CD4-positive, alpha-beta T cell treated with Interleukin-15 for 4 hours (primary cell): ENCODE data around the gene ACVR1B.
A peak's percentile ranks its signal among the peaks of the same experiment; 100 is the strongest.

ENCODE experiments used
- DNase-seq: peaks from one replicate; pipeline ENCODE4 v3.0.0-alpha.2; 2020; ENCODE audit warnings: low spot score

ACVR1B gene

DNA sequence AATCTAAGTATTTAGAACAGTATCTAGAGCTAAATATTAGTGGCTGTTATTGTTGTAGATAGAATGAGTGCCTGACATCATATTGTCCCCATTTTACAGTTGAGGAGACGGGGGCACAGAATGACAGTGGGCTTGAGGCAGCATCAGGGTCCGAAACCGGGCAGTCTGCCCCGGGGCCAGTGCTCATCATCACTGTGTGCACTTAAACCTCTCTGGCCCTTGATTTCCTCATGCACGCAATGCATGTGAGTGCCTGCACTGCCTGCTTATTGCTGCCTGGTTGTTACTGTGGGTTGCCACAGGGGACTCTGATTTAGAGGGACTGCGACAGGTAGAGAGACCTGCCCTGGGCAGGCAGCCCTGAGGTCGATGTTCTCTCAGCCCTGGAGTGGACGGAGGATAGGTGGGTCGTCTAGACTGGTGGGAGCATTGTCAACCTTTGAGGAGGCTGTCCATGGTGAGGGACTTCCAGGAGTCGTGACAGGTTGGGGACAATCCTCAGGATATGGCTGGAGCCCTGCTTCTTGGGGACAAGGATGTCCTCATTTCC is 34.4 kb upstream of the ACVR1B start:
- no peak for DNase-seq

DNA sequence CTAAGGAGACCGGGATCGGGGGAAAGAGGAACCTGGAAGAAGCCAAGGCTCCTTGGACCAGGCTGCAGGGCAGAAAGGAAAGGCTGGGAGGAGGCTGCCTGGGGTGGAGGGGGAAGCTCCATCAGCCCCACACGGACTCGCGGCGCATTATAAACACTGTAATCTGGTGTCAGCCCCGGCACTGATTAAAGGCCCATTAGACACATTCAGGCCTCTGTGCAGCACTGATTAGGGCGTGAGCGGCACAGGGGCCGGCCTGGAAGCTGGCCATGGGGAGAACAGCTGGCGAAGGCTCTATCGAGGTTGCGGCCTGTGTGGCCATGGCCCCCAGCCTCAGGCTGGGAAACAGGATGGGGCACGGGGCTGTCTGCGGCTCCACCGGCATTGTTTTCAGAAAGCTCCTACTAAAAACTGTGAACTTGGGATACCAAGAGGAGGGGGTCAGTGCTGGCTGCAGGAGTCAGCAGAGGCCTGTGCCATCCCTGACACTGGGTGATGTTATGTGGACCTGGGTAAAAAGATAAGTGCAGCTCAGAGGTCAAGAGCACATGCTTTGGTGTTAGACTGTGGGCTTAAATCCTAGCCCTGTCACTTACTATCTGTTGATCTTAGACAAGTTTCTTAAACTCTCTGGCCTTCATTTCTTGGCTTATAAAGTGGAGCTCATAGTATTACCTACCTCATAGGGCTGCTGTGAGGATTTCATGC is 33.6 kb upstream of the ACVR1B start:
- DNase-seq = no peak

DNA sequence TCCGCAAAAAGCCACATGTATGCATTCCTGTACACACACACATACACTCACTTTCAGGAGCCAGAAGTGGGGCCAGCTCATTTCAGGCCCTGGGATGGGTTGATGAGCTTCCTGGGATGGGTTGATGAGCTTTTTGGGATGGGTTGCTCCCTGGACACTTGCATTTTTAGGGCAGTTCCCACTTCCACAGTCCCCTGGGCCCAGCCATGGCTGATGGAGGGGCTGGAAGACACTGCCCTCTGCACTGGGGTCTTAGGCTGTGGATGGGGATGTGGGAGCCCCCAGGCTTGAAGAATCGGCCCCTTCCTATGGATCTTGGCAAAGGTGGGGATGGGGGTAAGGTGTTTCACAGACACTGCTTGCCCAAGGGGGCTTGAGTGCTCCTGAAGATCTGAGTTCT is 31.5 kb upstream of the ACVR1B start:
- DNase-seq = no peak

DNA sequence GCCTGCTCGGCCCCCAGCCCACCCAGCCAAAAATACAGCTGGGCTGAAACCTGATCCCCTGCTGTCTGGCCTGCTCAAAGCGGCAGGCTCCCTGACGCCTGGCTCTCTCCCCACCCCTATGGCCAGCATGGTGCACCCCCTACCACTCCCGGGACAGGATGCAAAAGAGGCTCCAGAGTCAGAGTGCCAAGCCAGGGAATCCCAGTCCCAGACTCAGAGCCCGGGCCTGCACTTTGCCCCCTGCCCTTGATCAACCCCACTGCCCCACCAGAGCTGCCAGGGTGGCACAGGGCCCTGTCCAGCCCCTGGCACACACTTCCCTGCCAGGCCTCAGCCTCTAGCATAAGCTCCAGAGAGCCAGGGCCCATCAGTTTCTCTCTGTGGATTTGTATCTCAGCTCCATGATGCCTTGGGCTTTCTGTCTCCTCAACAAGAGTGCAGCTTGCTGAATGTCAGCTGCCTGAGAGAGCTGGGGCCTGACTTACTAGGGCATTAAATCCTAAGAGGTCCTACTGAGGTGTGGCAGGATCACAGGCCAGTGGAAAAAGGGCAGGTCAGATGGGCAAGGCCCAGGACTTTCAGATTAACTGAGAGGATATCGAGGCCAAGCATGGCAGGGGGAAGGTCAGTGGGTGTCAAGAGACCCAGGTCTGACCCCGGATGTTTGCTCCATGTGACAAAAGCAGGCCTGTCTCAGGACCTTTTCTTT is 30.3 kb upstream of the ACVR1B start:
- no peak for DNase-seq

DNA sequence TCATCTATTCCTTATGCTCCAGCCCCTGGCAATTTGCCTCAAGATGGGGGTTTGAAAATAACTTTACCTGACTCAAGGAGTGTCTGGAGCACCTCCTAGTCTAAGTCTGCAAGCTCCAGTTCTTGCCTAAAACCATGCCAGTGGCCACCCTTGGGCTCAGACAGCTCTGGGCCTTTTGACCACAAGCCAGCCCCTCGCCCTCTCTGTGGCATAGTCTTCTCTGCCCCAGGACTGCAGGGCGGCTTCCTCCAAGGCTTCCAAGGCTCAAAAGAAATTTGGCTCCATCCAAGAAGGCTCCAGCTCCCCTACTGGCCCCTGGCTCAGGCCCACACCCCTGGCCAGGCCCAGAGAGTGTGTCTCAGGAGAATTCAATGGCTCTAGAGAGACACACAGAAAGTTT is 29.4 kb upstream of the ACVR1B start:
- DNase-seq = no peak

DNA sequence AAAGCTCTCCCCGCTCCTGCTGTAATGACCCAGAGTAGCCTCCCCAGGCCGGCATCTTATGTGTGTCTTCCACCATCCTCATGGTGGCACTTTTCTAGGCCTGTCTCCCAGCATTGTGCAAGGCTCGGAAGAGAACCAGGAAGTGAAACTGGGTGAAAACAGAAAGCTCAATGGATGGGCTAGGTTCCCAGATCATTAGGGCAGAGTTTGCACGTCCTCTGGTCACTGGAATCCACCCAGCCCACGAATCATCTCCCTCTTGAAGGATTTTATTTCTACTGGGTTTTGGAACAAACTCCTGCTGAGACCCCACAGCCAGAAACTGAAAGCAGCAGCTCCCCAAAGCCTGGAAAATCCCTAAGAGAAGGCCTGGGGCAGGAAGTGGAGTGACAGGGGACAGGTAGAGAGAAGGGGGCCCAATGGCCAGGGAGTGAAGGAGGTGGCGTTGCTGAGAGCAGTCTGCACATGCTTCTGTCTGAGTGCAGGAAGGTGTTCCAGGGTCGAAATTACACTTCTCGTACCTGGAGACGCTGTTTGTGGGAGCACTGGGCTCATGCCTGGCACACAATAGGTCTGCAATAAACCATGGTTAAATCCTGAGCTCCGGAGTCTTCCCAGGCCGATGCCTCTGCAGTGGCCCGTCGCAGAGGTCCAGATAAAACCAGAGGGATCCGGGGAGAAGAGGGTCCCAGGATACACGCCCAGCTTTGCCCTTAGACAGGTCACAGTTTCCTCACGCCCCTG is 28.6 kb upstream of the ACVR1B start:
- DNase-seq = no peak

DNA sequence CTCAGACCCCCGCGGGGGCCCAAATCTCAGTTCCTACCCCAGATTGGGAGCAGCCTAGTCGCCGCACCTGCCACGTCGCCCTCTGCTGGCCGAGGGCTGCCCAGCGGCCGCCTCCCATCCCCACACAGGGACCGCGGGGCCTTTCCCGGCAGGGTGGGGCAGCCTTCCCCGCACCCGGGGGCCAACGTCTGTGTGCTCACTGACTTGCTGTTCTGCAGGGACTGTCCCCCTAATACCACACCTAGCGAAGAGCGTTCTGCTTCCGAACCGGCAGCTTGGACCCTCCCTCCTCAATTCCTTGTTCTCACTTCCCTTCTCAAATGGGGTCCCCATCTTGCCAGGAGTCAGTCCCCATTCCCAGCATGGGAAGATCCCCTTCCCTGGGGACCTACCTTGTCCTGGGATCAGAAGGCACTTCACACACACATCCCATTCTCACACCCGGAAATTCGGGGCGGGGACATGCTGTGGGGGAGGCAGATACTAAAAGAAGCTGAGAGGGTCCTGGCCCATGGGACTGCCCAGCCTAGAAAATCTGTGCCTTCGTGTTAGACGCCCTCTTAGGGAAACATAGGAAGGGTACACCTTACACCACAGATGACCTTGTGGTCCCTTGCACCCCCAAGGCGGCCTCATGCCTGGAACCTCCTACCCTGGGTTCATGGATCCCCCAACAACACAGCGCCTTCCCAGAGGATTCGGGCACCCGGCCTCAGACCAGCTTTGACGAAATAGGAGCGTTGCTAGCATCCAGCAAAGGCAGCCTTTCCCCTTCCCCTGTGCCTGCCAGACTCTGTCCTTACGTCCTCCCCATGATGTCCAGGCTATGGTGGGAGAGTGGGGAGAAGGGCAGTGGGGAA is 27.8 kb upstream of the ACVR1B start:
- peak; percentile 45 for DNase-seq

DNA sequence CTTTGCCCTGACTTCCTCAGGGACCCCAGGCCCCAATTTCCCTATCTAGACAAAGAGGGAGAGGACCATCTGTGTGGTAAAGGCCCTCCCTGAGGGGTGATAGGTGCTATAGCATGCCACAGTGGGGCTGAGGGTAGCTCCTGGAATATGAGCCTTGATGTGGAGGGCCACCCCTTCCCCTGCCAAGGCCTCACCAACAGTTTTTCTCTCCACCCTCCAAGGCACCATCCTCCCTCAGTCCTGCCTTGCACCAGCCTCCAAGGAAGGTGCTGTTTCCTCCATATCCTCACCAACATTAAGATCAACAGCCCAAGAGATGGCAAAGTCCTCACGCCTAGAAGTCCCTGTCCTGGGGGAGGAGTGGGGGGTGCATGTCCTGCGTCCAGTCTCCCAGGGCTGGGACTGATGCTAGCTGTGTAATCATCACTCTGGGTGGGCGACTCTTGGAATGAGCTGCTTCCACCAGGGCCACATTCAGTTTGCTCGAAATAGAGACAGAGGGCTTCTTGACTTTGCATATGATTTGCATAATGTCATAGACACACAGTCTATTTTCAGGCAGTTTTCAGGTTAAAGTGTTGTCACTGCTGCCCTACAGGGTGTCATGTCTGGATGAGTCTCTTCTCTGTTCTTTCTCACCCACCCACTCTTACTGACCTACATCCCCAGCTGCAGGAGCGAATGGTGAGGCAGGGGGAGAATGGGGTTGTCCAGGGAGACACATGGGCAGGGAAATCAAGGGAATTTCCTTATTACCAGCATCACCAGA is 26.8 kb upstream of the ACVR1B start:
- no peak for DNase-seq

DNA sequence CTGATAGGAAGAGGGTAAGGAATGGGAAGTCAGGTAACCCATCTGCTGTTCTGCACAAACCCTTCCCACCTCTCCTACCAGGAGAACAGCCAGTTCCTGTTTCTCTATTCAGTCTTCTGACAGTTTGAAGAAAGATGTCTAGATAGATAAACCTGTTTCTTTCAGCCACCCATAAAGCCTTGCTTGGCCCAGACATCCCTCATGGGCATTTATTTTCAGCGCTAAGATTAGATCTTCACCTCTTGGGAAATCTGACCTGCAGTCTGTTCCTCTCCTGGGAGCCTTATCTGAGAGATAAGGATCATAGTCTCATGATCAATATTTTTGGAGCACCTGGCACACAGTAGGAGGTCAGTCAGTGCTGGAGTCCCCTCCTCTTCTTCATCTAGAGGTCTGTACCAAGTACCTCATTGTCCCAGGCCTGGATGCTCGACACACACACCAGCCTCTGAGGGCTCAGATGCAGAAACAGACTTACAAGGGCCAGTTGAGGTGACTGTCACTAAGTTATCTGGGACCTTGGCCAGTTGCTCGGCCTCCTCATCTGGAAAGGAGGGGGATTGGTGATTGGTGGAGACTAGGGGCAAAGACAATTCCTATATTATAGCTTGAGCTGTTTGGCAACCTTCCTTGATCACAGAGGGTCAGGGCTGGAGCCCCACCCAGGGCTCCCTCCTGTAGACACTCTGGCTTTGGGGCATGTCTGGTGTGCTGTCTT is 26.0 kb upstream of the ACVR1B start:
- no peak for DNase-seq

DNA sequence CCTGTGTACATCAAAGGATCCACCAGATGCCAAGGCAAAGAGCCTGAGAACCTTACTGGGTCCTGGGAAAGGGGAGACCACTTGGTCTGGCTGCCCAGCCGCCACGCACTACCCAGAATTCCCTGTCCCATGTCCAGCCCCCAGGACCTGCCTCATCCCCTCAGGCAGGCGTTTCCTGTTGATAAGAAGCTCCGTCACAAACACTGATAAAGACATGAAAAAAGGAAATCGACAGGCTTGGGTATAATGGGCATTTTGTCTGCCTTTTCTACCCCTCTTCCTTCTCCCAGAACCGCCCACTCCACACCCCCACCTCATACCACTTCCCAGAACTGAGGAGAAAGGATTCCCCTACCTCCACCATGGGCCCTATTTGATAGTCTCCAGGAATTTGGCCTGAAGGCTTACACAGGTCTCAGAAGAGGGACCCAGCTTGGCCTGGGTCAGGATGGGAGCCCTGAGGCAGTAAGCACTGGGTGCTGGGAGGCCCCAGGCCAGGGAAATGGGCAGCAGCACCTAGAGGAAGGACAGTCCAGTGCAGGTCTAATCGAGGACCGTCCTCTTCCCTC is 25.4 kb upstream of the ACVR1B start:
- DNase-seq = no peak

DNA sequence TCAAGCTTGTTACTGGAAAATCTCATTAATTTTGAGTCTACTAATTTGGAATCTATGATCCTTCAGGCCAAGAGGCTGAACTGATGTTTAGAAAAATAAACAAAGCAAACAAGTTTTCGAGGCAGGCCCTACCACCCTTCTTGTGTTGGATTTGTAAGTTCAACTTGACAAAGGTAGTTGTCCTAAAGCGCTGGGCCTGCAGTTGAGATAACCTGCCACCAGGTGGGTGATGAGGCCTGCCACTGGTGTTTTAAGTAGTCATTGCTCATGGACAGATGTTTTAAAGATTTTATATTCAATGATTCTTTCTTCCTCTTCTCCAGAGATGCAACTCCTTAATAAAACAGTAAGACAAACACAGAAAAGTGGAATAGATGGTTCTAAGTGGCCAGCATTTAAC is 24.8 kb upstream of the ACVR1B start:
- DNase-seq = peak; percentile 45

DNA sequence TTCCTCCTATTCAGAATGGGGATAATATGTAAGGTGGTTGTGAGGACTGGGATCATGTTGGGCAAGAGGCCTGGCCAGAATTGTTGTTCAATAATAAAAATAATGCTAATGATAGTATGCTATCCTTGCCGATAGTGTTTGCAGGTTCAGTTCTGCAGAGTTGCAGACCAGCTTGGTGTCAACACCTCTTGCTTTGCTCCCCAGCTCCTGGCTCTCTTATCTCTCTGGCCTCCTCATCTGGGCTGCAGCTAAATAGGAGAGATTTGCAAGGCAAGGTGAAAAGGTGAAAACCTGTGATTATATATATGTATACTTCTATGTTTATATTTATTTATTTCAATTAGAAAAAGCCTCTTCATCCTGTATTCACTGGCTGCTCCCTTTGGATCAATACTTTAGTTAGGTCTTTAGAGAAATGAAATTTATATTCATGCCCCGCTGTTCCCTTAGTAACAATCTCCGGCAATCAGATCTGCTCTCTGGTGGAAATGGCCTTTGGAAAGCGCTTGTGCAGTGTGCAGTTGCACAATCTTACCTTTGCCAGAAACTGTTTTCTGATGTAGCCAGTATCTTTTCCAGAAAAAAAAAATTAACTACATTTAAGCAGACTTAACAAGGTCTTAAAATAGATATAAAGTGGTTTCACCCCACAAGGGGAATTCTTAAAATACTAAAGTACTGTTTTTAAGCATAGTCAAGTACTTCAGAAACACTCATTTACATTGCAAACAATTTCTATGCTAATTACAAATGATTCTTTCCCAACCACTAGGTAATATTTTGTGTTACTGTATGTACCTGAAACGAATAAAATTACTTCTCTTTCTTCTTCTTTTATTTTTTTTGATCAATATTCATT is 19.1 kb upstream of the ACVR1B start:
- no peak for DNase-seq

DNA sequence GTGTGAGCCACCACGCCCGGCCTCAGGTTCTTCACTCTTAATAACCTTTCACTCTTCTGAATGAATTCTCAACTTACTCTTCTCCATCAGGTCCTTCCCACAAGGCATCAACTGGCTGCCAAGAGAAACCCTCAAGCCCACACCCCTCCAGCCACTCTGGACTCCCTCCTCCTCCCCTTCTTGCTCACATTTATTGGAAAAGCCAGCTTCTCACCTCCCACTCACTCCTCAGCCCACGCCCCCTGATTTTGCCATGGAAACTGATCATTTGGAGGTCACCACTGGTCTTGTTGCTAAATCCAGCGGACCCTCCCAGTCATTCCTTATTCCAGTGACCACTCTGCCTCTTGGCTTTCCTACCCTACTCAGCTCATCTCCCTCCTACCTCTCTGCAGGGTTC is 17.4 kb upstream of the ACVR1B start:
- no peak for DNase-seq

DNA sequence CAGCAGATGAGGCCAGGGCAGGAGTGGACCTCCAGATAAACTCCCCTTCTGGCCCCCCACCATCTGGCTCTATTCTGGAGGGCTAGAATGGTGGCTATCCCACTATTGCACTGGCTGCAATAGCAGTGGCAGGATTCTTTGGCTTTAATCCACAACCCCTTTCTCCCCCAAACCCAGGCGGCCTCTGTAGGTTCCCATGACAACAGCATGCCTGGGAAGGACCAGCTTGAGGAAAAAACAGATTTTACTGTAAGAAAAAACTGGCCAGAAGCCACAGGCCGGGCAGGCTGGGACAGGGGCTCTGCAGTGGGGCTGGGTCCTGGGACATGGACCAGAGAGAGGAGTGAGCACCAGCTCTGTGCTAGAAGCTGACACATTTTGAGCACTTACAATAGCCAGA is 13.6 kb upstream of the ACVR1B start:
- DNase-seq = no peak

DNA sequence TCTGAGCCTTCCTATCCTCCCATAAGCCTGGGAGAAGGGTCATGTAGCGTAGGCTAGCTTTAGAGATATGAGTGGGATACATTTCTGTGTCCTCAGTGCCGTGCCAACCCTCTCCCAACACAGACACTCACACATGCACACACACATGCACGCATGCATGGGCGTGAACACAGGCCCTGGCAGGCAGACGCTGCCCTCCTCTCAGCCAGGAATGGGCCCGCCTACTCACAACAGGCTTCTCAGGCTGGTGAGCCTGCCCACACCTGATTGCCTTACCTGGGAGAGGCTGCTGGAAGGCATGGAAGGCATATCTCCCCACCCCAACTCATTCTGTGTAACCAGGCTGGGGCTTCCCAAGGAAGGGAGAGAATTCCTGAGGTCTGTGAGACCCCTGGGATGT is 12.8 kb upstream of the ACVR1B start:
- no peak for DNase-seq

DNA sequence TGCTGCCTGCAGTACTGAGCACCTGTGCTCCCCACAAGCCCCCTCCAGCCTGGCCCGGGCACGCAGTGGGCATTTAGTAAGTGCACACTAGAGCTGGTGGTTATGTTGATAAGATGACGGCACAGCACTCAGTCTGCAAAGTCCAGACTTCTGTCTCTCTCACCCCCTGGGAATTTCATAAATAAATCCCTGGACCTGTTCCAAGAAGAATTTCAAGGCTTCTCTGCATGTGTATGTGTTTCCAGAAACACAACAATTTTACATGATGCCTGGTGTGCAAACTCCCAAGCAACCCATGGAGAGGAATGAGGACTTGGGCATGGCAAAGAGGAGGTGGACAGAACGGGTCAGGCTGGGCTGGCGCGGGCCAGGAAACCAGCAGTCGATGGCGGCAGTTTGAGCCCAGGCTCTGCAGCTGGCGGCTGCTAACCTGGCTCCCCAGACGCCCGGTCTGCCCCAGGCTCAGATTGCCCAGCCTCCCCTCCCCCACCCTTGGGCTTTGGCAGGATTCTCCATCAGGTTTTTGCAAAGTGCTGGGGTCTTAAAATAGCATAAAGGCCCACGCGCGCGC is 10.4 kb upstream of the ACVR1B start:
- DNase-seq = no peak

DNA sequence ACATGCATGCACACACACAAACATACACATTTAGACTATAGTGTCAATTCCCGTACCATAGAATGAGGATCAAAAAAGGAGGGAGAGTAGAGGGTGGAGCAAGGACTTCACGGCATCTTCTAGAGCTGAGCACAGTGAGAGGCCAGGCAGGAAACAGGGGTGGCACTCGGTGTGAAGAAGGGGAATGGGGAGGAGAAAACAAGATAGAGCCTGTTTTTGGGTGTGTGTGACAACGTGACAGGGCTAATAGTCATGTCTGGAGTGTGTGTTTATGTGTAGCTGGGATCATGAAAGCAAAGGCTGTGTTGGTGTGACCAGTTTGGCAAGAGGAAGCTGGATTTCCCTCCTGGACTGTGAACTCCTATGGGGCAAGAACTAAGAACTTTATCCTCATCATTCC is 9.9 kb upstream of the ACVR1B start:
- DNase-seq = no peak

DNA sequence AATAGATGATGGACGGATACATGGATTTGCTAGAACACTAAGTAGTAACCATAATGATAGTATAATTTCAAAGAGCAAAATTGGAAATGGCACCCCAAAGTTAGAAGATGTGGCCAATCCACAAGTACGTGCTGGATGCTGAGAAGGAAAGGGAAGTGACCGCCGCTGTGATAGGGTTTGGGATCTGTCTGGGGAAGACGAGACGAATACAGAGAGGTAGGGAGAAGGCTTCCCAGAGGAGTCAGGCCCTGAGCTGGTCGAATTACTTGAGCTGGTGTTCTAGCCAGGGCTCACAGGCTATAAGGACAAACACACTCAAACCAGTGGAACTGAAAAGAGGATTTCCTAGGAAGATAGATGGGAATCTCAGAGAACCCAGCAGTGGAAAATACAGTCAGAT is 9.4 kb upstream of the ACVR1B start:
- no peak for DNase-seq

DNA sequence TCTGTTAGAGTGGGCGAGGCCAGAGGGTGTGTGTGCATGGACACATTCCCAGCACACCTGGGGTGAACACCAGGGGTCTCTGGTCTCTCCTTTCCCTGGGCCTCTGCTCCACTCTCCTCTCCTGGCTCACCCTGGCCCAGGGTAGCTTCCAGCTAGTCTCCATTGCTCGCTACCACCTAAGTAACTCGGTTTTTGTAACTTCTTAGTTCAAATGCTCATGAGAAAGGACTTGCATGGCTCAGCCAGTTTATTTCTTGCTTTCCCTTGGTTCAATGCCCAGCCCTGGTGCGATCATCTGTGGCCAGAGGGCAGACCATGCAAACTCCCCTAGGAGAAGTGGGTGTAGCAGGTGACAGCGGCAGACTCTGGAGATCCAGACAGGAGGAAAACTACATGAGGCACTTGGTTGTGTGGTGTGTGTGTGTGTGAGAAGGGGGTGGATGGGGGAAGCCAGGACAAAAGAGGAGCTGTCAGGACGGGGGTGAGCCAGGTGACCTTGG is 8.9 kb upstream of the ACVR1B start:
- no peak for DNase-seq
